Measurements from ENCODE around the gene GALNT10. TPM values are rescaled to one million over a fixed set of nuclear protein-coding genes. Genes with fewer than 3 reads are reported as not detected.

Gene GALNT10
- total RNA-seq, 1 experiment from 2014 or later, result 27.8 TPM

DNA sequence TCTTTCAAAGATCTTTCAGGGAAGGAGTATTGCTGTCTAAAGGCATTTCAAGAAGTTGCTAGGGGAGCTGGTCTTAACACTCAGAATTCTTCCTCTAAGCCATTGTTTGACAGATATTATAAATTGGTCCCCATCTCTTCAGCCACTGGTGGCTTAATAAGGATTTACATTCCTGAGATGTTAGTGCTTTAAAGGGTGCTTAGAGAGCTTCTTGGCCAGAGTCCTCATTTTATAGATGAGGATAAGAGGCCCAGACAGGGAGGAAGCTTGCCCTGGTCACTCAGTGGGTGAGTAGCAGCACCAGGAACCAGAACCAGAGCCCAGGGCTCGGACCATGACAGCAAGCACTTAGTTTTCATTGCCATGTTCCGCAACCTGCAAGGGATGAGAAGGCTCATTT lies 53.2 kb downstream of the GALNT10 start (continued):
- TF ChIP-seq, protein P1, sequence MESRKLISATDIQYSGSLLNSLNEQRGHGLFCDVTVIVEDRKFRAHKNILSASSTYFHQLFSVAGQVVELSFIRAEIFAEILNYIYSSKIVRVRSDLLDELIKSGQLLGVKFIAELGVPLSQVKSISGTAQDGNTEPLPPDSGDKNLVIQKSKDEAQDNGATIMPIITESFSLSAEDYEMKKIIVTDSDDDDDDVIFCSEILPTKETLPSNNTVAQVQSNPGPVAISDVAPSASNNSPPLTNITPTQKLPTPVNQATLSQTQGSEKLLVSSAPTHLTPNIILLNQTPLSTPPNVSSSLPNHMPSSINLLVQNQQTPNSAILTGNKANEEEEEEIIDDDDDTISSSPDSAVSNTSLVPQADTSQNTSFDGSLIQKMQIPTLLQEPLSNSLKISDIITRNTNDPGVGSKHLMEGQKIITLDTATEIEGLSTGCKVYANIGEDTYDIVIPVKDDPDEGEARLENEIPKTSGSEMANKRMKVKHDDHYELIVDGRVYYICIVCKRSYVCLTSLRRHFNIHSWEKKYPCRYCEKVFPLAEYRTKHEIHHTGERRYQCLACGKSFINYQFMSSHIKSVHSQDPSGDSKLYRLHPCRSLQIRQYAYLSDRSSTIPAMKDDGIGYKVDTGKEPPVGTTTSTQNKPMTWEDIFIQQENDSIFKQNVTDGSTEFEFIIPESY (IDR thresholded peaks at IDR 0.05; ENCODE audit: extremely low read depth, insufficient replicate concordance, low read length), result no peak

DNA sequence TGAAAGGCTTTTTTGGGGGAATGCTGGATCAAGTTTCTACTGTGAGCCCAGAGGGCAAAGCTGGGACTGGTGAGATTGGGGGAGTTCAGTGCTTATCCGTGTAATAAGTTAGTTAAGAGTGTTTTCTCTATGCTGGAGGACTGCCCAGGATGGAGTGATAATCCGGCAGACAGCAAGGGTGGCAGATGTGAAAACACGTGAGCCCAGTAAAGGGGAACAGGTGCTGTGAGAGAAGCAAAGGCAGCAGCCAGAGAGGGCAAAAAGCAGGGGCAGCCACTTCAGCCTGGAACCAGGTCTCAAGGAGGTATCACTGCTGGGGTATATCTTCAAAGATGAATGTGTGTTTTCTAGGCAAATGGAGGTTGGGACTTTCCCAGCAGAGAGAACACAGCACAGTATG lies 53.9 kb downstream of the GALNT10 start:
- BruUV-seq (replicated peaks), result no TSS peak
- Histone ChIP-seq H4K20me1 (ENCODE audit: insufficient read depth) (no peaks in the 10 kb centered on the region), H3K9ac (ENCODE audit: low read length) (no peak overlapping the region), H3K9me2 (ENCODE audit: insufficient read depth) (no peaks in the 10 kb centered on the region), H3K4me2 (ENCODE audit: low read length) (no peak overlapping the region), H3K4me1 (ENCODE audit: control insufficient read depth in 1 of 2, insufficient read depth in 2 of 2, low read length in 2 of 2) (no peaks in the 10 kb centered on the region), H3K4me3 (replicated peaks in 1 of 2; ENCODE audit: low read depth in 1 of 2, low read length in 2 of 2) (no peak overlapping the region), H3K27me3 (ENCODE audit: insufficient read depth, low read length) (no peaks in the 10 kb centered on the region), H3K36me3 (ENCODE audit: control insufficient read depth in 1 of 2, insufficient read depth in 2 of 2, low read length in 2 of 2) (no peaks in the 10 kb centered on the region), H2AFZ (ENCODE audit: low read depth, low read length, poor library complexity, severe bottlenecking) (no peak overlapping the region), H3K79me2 (ENCODE audit: insufficient read depth, low read length) (no peaks in the 10 kb centered on the region), H3K9me3 (ENCODE audit: control insufficient read depth in 1 of 2, insufficient read depth in 1 of 2, low read depth in 1 of 2, low read length in 2 of 2) (no peaks in the 10 kb centered on the region), H3K27ac (ENCODE audit: low read depth, low read length) (no peak overlapping the region)
- POLR2A ChIA-PET, result no interaction called here
- intact Hi-C loops (cut with micrococcal nuclease), result no loop called here
- DNase-seq (ENCODE audit: low read depth, low spot score) (no peak), ATAC-seq (no peak)
- no peak for TF ChIP-seq CBX3 (IDR thresholded peaks at IDR 0.05; ENCODE audit: low read depth)
- RAD21 ChIA-PET (ENCODE audit: low non-redundant PET in 1 of 2, low total read pairs in 2 of 2, uncharacterized antibody in 2 of 2, unreplicated experiment in 2 of 2), result no interaction called here
- CTCF ChIA-PET, result no interaction called here

DNA sequence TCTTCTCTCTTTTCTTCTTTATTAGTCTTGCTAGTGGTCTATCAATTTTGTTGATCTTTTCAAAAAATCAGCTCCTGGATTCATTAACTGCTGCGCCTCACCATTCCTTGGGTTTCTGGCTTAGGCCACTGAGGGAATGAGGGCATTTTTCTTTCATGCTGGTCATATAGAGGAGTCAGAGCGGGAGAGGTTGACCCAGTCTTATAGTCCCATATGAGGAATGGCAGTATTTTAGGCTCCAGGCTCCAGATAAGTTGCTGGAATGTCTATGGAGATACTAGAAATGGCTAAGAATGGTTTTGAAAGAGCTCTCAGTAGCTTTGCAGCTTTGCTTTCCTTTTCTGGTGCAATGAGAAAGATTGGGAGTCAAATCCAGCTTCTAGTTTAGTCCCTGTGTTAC lies 58.2 kb downstream of the GALNT10 start:
- Histone ChIP-seq H3K9me2 (ENCODE audit: insufficient read depth) (no peaks in the 10 kb centered on the region), H3K4me1 (ENCODE audit: control insufficient read depth in 1 of 2, insufficient read depth in 2 of 2, low read length in 2 of 2) (no peaks in the 10 kb centered on the region), H3K4me3 (replicated peaks in 1 of 2; ENCODE audit: low read depth in 1 of 2, low read length in 2 of 2) (no peak overlapping the region), H3K27me3 (ENCODE audit: insufficient read depth, low read length) (no peaks in the 10 kb centered on the region), H3K79me2 (ENCODE audit: insufficient read depth, low read length) (no peaks in the 10 kb centered on the region), H3K9me3 (ENCODE audit: control insufficient read depth in 1 of 2, insufficient read depth in 1 of 2, low read depth in 1 of 2, low read length in 2 of 2) (no peaks in the 10 kb centered on the region; a peak in 1 of 4 replicates), H4K20me1 (ENCODE audit: insufficient read depth) (no peaks in the 10 kb centered on the region), H3K9ac (ENCODE audit: low read length) (no peak overlapping the region), H3K4me2 (ENCODE audit: low read length) (no peak overlapping the region), H2AFZ (ENCODE audit: low read depth, low read length, poor library complexity, severe bottlenecking) (no peak overlapping the region), H3K27ac (ENCODE audit: low read depth, low read length) (no peak overlapping the region), H3K36me3 (ENCODE audit: control insufficient read depth in 1 of 2, insufficient read depth in 2 of 2, low read length in 2 of 2) (no peaks in the 10 kb centered on the region)
- ATAC-seq (no peak), DNase-seq (ENCODE audit: low read depth, low spot score) (no peak)
- intact Hi-C loops (cut with micrococcal nuclease), result no loop called here
- ChIA-PET CTCF (no interaction called here), POLR2A (no interaction called here), RAD21 (ENCODE audit: low non-redundant PET in 1 of 2, low total read pairs in 2 of 2, uncharacterized antibody in 2 of 2, unreplicated experiment in 2 of 2) (no interaction called here)
- no TSS peak for BruUV-seq (replicated peaks)
- TF ChIP-seq POLR2AphosphoS5 (IDR thresholded peaks at IDR 0.05; ENCODE audit: low read depth, low read length) (no peak), JUND (IDR thresholded peaks at IDR 0.05) (no peak), EGR1 (IDR thresholded peaks at IDR 0.05; ENCODE audit: low read depth) (no peak), TCF7L2 (IDR thresholded peaks at IDR 0.05; ENCODE audit: borderline replicate concordance, extremely low read depth, insufficient read depth, insufficient read length) (no peak), SP1 (IDR thresholded peaks at IDR 0.05; ENCODE audit: low read depth) (no peak), CBX3 (IDR thresholded peaks at IDR 0.05; ENCODE audit: low read depth) (no peak), SRF (IDR thresholded peaks at IDR 0.05; ENCODE audit: low read depth) (no peak), YY1 (IDR thresholded peaks at IDR 0.05; ENCODE audit: extremely low read depth, insufficient replicate concordance, low read depth, low read length) (no peak), ELF1 (IDR thresholded peaks at IDR 0.05; ENCODE audit: borderline replicate concordance, low read depth) (no peak), CEBPB (IDR thresholded peaks at IDR 0.05; ENCODE audit: low read depth) (no peak)
- TF ChIP-seq, protein P2, sequence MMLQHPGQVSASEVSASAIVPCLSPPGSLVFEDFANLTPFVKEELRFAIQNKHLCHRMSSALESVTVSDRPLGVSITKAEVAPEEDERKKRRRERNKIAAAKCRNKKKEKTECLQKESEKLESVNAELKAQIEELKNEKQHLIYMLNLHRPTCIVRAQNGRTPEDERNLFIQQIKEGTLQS (IDR thresholded peaks at IDR 0.05), result no peak
- TF ChIP-seq, protein P1 (IDR thresholded peaks at IDR 0.05; ENCODE audit: extremely low read depth, insufficient replicate concordance, low read length), result no peak

Measured in HCT116 (cell line).